ENCODE results near the gene MSI2.

MSI2 gene

DNA sequence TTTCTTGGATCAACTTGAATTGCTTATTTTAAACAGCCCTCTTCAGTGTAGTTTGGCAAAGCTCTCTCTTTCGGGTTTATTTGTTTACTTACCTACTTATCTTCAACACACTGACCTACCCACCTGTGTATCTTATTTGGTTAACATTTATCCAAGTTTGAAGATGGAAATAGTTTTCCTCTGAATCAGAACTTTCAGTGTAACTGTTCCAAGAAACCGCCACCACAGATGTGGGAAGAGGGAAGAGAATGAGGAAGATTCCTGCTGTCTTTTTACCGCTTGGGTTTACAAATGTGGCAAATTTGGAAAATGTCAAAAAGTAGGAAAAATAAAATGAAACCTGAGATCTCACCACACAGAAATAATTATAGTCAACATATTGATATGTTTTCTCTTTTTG is 115.8 kb downstream of the MSI2 start:
- ATAC-seq: no peak; the same call in 2 of the 3 replicates
- no peak for TF ChIP-seq ZNF70 (CRISPR knock-in tag; IDR thresholded peaks at IDR 0.05)
- no peak for TF ChIP-seq SNAI2 (CRISPR knock-in tag; IDR thresholded peaks at IDR 0.05)
- no peak for TF ChIP-seq ZC3H10 (CRISPR knock-in tag; IDR thresholded peaks at IDR 0.05)
- no peak for TF ChIP-seq TOX (CRISPR knock-in tag; IDR thresholded peaks at IDR 0.05; ENCODE audit: borderline replicate concordance)
- TF ChIP-seq, protein P1, sequence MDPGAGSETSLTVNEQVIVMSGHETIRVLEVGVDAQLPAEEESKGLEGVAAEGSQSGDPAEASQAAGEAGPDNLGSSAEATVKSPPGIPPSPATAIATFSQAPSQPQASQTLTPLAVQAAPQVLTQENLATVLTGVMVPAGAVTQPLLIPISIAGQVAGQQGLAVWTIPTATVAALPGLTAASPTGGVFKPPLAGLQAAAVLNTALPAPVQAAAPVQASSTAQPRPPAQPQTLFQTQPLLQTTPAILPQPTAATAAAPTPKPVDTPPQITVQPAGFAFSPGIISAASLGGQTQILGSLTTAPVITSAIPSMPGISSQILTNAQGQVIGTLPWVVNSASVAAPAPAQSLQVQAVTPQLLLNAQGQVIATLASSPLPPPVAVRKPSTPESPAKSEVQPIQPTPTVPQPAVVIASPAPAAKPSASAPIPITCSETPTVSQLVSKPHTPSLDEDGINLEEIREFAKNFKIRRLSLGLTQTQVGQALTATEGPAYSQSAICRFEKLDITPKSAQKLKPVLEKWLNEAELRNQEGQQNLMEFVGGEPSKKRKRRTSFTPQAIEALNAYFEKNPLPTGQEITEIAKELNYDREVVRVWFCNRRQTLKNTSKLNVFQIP (CRISPR knock-in tag; IDR thresholded peaks at IDR 0.05; ENCODE audit: borderline replicate concordance, low read depth): no peak
- TF ChIP-seq PPARA (CRISPR knock-in tag; IDR thresholded peaks at IDR 0.05; ENCODE audit: borderline replicate concordance): no peak
- TF ChIP-seq, protein P2, sequence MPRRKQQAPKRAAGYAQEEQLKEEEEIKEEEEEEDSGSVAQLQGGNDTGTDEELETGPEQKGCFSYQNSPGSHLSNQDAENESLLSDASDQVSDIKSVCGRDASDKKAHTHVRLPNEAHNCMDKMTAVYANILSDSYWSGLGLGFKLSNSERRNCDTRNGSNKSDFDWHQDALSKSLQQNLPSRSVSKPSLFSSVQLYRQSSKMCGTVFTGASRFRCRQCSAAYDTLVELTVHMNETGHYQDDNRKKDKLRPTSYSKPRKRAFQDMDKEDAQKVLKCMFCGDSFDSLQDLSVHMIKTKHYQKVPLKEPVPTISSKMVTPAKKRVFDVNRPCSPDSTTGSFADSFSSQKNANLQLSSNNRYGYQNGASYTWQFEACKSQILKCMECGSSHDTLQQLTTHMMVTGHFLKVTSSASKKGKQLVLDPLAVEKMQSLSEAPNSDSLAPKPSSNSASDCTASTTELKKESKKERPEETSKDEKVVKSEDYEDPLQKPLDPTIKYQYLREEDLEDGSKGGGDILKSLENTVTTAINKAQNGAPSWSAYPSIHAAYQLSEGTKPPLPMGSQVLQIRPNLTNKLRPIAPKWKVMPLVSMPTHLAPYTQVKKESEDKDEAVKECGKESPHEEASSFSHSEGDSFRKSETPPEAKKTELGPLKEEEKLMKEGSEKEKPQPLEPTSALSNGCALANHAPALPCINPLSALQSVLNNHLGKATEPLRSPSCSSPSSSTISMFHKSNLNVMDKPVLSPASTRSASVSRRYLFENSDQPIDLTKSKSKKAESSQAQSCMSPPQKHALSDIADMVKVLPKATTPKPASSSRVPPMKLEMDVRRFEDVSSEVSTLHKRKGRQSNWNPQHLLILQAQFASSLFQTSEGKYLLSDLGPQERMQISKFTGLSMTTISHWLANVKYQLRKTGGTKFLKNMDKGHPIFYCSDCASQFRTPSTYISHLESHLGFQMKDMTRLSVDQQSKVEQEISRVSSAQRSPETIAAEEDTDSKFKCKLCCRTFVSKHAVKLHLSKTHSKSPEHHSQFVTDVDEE (CRISPR knock-in tag; IDR thresholded peaks at IDR 0.05): no peak
- no peak for TF ChIP-seq ESRRG (CRISPR knock-in tag; IDR thresholded peaks at IDR 0.05)
- TF ChIP-seq ISL1 (CRISPR knock-in tag; IDR thresholded peaks at IDR 0.05): no peak
- TF ChIP-seq ZFP30 (CRISPR knock-in tag; IDR thresholded peaks at IDR 0.05): no peak
- TF ChIP-seq RARB (CRISPR knock-in tag; IDR thresholded peaks at IDR 0.05): no peak
- TF ChIP-seq, protein P3, sequence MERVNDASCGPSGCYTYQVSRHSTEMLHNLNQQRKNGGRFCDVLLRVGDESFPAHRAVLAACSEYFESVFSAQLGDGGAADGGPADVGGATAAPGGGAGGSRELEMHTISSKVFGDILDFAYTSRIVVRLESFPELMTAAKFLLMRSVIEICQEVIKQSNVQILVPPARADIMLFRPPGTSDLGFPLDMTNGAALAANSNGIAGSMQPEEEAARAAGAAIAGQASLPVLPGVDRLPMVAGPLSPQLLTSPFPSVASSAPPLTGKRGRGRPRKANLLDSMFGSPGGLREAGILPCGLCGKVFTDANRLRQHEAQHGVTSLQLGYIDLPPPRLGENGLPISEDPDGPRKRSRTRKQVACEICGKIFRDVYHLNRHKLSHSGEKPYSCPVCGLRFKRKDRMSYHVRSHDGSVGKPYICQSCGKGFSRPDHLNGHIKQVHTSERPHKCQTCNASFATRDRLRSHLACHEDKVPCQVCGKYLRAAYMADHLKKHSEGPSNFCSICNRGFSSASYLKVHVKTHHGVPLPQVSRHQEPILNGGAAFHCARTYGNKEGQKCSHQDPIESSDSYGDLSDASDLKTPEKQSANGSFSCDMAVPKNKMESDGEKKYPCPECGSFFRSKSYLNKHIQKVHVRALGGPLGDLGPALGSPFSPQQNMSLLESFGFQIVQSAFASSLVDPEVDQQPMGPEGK (CRISPR knock-in tag; IDR thresholded peaks at IDR 0.05; ENCODE audit: borderline replicate concordance): no peak
- no peak for TF ChIP-seq ZNF8 (CRISPR knock-in tag; IDR thresholded peaks at IDR 0.05)
- TF ChIP-seq, protein P4, sequence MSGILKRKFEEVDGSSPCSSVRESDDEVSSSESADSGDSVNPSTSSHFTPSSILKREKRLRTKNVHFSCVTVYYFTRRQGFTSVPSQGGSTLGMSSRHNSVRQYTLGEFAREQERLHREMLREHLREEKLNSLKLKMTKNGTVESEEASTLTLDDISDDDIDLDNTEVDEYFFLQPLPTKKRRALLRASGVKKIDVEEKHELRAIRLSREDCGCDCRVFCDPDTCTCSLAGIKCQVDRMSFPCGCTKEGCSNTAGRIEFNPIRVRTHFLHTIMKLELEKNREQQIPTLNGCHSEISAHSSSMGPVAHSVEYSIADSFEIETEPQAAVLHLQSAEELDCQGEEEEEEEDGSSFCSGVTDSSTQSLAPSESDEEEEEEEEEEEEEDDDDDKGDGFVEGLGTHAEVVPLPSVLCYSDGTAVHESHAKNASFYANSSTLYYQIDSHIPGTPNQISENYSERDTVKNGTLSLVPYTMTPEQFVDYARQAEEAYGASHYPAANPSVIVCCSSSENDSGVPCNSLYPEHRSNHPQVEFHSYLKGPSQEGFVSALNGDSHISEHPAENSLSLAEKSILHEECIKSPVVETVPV (CRISPR knock-in tag; IDR thresholded peaks at IDR 0.05): no peak
- no peak for TF ChIP-seq GLIS3 (CRISPR knock-in tag; IDR thresholded peaks at IDR 0.05)

DNA sequence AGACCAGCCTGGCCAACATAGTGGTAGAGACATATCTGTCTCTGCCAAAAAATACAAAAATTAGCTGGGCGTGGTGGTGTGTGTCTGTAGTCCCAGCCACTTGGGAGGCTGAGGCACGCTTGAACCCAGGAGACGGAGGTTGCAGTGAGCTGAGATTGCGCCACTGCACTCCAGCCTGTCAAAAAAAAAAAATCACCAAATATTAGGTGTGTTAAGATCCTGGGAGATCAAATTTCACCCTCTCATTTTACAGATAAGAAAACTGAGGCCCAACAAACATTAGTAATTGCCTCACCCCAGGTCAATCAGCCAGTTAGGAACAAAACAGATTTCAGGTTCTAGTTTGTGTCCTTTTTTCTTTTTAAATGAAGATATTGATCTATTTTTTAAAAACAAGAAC is 116.7 kb downstream of the MSI2 start:
- no peak for ATAC-seq
- no peak for TF ChIP-seq BACH2 (CRISPR knock-in tag; IDR thresholded peaks at IDR 0.05; ENCODE audit: borderline replicate concordance)
- TF ChIP-seq ZNF70 (CRISPR knock-in tag; IDR thresholded peaks at IDR 0.05): no peak
- TF ChIP-seq, protein P2 (CRISPR knock-in tag; IDR thresholded peaks at IDR 0.05): no peak
- TF ChIP-seq, protein P4 (CRISPR knock-in tag; IDR thresholded peaks at IDR 0.05): no peak
- TF ChIP-seq RARB (CRISPR knock-in tag; IDR thresholded peaks at IDR 0.05): no peak
- TF ChIP-seq ESRRG (CRISPR knock-in tag; IDR thresholded peaks at IDR 0.05): no peak
- TF ChIP-seq ZNF565 (CRISPR knock-in tag; conservative IDR thresholded peaks at IDR 0.05; ENCODE audit: low read depth): no peak
- TF ChIP-seq PPARA (CRISPR knock-in tag; IDR thresholded peaks at IDR 0.05; ENCODE audit: borderline replicate concordance): no peak
- TF ChIP-seq ISL1 (CRISPR knock-in tag; IDR thresholded peaks at IDR 0.05): no peak
- TF ChIP-seq ARNTL (CRISPR knock-in tag; IDR thresholded peaks at IDR 0.05; ENCODE audit: borderline replicate concordance, low read depth): no peak
- TF ChIP-seq, protein P3 (CRISPR knock-in tag; IDR thresholded peaks at IDR 0.05; ENCODE audit: borderline replicate concordance): no peak
- TF ChIP-seq OSR1 (CRISPR knock-in tag; IDR thresholded peaks at IDR 0.05): no peak
- TF ChIP-seq CSDC2 (CRISPR knock-in tag; IDR thresholded peaks at IDR 0.05): no peak
- TF ChIP-seq, protein P1 (CRISPR knock-in tag; IDR thresholded peaks at IDR 0.05; ENCODE audit: borderline replicate concordance, low read depth): no peak
- TF ChIP-seq, protein P5, sequence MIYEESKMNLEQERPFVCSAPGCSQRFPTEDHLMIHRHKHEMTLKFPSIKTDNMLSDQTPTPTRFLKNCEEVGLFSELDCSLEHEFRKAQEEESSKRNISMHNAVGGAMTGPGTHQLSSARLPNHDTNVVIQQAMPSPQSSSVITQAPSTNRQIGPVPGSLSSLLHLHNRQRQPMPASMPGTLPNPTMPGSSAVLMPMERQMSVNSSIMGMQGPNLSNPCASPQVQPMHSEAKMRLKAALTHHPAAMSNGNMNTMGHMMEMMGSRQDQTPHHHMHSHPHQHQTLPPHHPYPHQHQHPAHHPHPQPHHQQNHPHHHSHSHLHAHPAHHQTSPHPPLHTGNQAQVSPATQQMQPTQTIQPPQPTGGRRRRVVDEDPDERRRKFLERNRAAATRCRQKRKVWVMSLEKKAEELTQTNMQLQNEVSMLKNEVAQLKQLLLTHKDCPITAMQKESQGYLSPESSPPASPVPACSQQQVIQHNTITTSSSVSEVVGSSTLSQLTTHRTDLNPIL (CRISPR knock-in tag; IDR thresholded peaks at IDR 0.05; ENCODE audit: low read depth): no peak
- no peak for TF ChIP-seq TCF4 (CRISPR knock-in tag; IDR thresholded peaks at IDR 0.05; ENCODE audit: borderline replicate concordance)
